ENCODE results near the gene PCNX4. TPM values are rescaled to one million over a fixed set of nuclear protein-coding genes. Genes with fewer than 3 reads are reported as not detected.

The PCNX4 gene
- total and polyA plus RNA-seq, 2 experiments from 2014 or later: 22.9 to 77.5 TPM

- TF ChIP-seq, protein P1, sequence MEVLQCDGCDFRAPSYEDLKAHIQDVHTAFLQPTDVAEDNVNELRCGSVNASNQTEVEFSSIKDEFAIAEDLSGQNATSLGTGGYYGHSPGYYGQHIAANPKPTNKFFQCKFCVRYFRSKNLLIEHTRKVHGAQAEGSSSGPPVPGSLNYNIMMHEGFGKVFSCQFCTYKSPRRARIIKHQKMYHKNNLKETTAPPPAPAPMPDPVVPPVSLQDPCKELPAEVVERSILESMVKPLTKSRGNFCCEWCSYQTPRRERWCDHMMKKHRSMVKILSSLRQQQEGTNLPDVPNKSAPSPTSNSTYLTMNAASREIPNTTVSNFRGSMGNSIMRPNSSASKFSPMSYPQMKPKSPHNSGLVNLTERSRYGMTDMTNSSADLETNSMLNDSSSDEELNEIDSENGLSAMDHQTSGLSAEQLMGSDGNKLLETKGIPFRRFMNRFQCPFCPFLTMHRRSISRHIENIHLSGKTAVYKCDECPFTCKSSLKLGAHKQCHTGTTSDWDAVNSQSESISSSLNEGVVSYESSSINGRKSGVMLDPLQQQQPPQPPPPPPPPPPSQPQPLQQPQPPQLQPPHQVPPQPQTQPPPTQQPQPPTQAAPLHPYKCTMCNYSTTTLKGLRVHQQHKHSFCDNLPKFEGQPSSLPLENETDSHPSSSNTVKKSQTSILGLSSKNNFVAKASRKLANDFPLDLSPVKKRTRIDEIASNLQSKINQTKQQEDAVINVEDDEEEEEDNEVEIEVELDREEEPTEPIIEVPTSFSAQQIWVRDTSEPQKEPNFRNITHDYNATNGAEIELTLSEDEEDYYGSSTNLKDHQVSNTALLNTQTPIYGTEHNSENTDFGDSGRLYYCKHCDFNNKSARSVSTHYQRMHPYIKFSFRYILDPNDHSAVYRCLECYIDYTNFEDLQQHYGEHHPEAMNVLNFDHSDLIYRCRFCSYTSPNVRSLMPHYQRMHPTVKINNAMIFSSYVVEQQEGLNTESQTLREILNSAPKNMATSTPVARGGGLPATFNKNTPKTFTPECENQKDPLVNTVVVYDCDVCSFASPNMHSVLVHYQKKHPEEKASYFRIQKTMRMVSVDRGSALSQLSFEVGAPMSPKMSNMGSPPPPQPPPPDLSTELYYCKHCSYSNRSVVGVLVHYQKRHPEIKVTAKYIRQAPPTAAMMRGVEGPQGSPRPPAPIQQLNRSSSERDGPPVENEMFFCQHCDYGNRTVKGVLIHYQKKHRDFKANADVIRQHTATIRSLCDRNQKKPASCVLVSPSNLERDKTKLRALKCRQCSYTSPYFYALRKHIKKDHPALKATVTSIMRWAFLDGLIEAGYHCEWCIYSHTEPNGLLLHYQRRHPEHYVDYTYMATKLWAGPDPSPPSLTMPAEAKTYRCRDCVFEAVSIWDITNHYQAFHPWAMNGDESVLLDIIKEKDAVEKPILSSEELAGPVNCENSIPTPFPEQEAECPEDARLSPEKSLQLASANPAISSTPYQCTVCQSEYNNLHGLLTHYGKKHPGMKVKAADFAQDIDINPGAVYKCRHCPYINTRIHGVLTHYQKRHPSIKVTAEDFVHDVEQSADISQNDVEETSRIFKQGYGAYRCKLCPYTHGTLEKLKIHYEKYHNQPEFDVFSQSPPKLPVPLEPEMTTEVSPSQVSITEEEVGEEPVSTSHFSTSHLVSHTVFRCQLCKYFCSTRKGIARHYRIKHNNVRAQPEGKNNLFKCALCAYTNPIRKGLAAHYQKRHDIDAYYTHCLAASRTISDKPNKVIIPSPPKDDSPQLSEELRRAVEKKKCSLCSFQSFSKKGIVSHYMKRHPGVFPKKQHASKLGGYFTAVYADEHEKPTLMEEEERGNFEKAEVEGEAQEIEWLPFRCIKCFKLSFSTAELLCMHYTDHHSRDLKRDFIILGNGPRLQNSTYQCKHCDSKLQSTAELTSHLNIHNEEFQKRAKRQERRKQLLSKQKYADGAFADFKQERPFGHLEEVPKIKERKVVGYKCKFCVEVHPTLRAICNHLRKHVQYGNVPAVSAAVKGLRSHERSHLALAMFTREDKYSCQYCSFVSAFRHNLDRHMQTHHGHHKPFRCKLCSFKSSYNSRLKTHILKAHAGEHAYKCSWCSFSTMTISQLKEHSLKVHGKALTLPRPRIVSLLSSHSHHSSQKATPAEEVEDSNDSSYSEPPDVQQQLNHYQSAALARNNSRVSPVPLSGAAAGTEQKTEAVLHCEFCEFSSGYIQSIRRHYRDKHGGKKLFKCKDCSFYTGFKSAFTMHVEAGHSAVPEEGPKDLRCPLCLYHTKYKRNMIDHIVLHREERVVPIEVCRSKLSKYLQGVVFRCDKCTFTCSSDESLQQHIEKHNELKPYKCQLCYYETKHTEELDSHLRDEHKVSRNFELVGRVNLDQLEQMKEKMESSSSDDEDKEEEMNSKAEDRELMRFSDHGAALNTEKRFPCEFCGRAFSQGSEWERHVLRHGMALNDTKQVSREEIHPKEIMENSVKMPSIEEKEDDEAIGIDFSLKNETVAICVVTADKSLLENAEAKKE (CRISPR knock-in tag; IDR thresholded peaks at IDR 0.05): no peak
- no peak for TF ChIP-seq ZNF331 (CRISPR knock-in tag; IDR thresholded peaks at IDR 0.05; ENCODE audit: low read depth)
These were observed 104.6 kb downstream of the PCNX4 start (continued) for GRCh38 chr14:60196291-60196690.

DNA sequence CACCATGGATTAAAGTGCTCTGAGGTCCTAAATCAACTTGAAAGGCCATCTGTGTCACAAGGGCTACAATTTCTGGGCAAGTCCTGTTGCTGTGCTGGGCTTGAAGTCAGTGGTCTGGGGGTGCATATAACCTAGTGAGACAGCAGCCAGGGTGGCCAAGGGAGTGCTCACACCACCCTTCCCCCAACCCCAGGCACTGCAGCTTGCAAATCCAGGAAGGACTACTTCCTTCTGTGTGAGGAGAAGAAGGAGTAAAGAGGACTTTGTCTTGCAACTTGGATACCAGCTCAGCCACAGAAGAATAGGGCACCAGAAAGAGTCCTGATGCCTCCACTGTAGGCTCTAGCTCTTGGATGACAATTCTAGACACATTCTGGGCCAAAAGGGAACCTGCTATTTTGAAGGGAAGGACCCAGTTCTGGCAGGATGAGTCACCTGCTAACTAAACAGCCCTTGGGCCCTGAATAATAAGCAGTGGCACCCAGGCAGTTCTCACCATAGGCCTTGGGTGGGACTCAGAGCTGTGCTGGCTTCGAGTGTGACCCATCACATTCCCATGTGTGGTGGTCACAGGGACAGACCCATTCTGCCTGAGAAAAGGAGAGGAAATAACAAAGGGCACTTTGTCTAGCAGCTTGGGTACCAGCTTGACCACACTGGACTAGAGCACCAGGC lies 106.0 kb downstream of the PCNX4 start:
- Mint-ChIP-seq H3K4me1 (peaks cover 17% of the 10 kb centered on the region), H3K9me3 (peaks cover 10% of the 10 kb centered on the region), H3K36me3 (ENCODE audit: low read depth) (no peaks in the 10 kb centered on the region; the same call in 2 of the 3 replicates), H3K27me3 (ENCODE audit: insufficient read depth, low read depth, poor library complexity) (no peaks in the 10 kb centered on the region), H3K4me3 (no peak overlapping the region), H3K27ac (no peak overlapping the region)
- Histone ChIP-seq H3K4me3 (no peak overlapping the region), H3F3A (replicated peaks; ENCODE audit: low read depth) (no peaks in the 10 kb centered on the region), H4K20me1 (replicated peaks; ENCODE audit: insufficient read depth) (no peaks in the 10 kb centered on the region), H3K27ac (ENCODE audit: low read depth) (no peak overlapping the region), H3K4me2 (no peak overlapping the region), H3K79me2 (replicated peaks; ENCODE audit: insufficient read depth) (no peaks in the 10 kb centered on the region), H3K36me3 (ENCODE audit: insufficient read depth) (no peaks in the 10 kb centered on the region; the same call in 1 of the 2 replicates), H3K27me3 (ENCODE audit: insufficient read depth) (no peaks in the 10 kb centered on the region), H2AFZ (peak overlapping the region; percentile 88), H3K9me2 (ENCODE audit: insufficient read depth) (peaks cover 6% of the 10 kb centered on the region), H3K4me1 (ENCODE audit: insufficient read depth) (peaks cover 22% of the 10 kb centered on the region)
- ATAC-seq: no peak
- DNase-seq (ENCODE audit: low spot score): no peak
- TF ChIP-seq, protein P2, sequence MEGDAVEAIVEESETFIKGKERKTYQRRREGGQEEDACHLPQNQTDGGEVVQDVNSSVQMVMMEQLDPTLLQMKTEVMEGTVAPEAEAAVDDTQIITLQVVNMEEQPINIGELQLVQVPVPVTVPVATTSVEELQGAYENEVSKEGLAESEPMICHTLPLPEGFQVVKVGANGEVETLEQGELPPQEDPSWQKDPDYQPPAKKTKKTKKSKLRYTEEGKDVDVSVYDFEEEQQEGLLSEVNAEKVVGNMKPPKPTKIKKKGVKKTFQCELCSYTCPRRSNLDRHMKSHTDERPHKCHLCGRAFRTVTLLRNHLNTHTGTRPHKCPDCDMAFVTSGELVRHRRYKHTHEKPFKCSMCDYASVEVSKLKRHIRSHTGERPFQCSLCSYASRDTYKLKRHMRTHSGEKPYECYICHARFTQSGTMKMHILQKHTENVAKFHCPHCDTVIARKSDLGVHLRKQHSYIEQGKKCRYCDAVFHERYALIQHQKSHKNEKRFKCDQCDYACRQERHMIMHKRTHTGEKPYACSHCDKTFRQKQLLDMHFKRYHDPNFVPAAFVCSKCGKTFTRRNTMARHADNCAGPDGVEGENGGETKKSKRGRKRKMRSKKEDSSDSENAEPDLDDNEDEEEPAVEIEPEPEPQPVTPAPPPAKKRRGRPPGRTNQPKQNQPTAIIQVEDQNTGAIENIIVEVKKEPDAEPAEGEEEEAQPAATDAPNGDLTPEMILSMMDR (conservative IDR thresholded peaks at IDR 0.05; ENCODE audit: low read depth in 2 of 2): no peak
- TF ChIP-seq POLR2AphosphoS5 (IDR thresholded peaks at IDR 0.05; ENCODE audit: low read depth): no peak
- no peak for TF ChIP-seq JUNB (IDR thresholded peaks at IDR 0.05; ENCODE audit: unreplicated experiment)
- no peak for TF ChIP-seq ZNF331 (CRISPR knock-in tag; IDR thresholded peaks at IDR 0.05; ENCODE audit: low read depth)
- TF ChIP-seq STAT1 (IDR thresholded peaks at IDR 0.05; ENCODE audit: unreplicated experiment): no peak
- no peak for TF ChIP-seq ETS1 (IDR thresholded peaks at IDR 0.05)
- no peak for TF ChIP-seq NANOG (IDR thresholded peaks at IDR 0.05; ENCODE audit: borderline replicate concordance)
- TF ChIP-seq, protein P3, sequence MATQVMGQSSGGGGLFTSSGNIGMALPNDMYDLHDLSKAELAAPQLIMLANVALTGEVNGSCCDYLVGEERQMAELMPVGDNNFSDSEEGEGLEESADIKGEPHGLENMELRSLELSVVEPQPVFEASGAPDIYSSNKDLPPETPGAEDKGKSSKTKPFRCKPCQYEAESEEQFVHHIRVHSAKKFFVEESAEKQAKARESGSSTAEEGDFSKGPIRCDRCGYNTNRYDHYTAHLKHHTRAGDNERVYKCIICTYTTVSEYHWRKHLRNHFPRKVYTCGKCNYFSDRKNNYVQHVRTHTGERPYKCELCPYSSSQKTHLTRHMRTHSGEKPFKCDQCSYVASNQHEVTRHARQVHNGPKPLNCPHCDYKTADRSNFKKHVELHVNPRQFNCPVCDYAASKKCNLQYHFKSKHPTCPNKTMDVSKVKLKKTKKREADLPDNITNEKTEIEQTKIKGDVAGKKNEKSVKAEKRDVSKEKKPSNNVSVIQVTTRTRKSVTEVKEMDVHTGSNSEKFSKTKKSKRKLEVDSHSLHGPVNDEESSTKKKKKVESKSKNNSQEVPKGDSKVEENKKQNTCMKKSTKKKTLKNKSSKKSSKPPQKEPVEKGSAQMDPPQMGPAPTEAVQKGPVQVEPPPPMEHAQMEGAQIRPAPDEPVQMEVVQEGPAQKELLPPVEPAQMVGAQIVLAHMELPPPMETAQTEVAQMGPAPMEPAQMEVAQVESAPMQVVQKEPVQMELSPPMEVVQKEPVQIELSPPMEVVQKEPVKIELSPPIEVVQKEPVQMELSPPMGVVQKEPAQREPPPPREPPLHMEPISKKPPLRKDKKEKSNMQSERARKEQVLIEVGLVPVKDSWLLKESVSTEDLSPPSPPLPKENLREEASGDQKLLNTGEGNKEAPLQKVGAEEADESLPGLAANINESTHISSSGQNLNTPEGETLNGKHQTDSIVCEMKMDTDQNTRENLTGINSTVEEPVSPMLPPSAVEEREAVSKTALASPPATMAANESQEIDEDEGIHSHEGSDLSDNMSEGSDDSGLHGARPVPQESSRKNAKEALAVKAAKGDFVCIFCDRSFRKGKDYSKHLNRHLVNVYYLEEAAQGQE (IDR thresholded peaks at IDR 0.05; ENCODE audit: unreplicated experiment): no peak
- TF ChIP-seq EZH2phosphoT487 (IDR thresholded peaks at IDR 0.05; ENCODE audit: unreplicated experiment): no peak
- TF ChIP-seq ZNF114 (CRISPR knock-in tag; IDR thresholded peaks at IDR 0.05): no peak
- TF ChIP-seq CREB1 (CRISPR knock-in tag; IDR thresholded peaks at IDR 0.05; ENCODE audit: low read depth): no peak
